Measurements from ENCODE around the gene TSPO2. TPM values are rescaled to one million over a fixed set of nuclear protein-coding genes. Genes with fewer than 3 reads are reported as not detected.

TSPO2 gene
- total and polyA plus RNA-seq, 2 donors (not counting 1 experiment from before 2014, with no cell fraction given): not detected

DNA sequence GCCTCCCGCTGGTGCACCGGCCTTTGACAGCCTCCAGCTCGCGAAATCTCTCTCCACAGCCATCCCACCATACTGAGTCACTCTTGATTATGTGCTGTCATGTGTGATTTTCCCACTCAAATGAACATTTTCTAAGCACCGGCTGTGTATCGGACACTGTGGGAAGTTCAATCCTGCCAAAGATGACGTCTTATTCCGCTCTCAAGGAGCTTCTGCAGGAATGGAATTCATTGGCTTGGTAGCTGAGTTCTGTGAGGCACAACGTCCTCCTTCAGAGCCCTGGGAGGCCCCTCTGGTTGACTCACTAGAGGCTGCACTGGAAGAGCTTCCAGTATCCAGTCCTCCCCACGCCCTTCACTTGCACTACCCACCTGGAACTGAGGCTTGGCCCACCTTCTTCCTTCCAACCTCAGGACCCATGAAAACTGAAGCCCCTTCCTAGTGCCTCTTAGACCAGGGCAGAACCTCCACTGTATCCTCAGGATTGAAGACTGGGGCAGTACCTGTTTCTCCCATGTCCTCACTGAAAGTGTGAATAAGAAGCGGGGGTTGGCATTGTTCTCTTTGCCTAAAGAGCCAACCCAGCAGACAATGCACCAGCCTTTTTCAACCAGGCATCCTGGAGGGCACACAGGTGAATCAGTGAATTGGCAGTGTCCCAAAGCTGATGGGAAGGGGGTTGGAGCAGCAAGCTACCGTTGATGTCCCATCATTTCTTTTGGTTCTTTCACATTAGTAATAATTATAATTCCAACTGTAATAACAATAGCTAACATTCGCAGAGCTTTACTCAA, 5.0 kb upstream of the TSPO2 start:
- H2AFZ ChIP-seq (ENCODE audit: low read length): no peak overlapping the region
- no peak overlapping the region for H3K27ac ChIP-seq (ENCODE audit: insufficient read depth, low read length)
- H3K27me3 ChIP-seq (ENCODE audit: control insufficient read depth, insufficient read depth, low read length): no peaks in the 10 kb centered on the region
- no peak for TF ChIP-seq EZH2 (IDR thresholded peaks at IDR 0.05; ENCODE audit: low read length, missing control alignments)
- TF ChIP-seq CTCF (conservative IDR thresholded peaks at IDR 0.05 in 1 of 2, IDR thresholded peaks at IDR 0.05 in 1 of 2; ENCODE audit: low read depth in 1 of 2, low read length in 2 of 2): no peak
- H3K36me3 ChIP-seq (ENCODE audit: control insufficient read depth, insufficient read depth, low read length): no peaks in the 10 kb centered on the region
- no peaks in the 10 kb centered on the region for H3K4me1 ChIP-seq (ENCODE audit: control insufficient read depth, extremely low read depth, insufficient read depth, low read length)
- H4K20me1 ChIP-seq (ENCODE audit: control insufficient read depth, extremely low read depth, insufficient read depth, low read length): no peaks in the 10 kb centered on the region
- no peak overlapping the region for H3K9ac ChIP-seq (ENCODE audit: insufficient read depth, low read length)
- H3K4me2 ChIP-seq (ENCODE audit: extremely low read depth, insufficient read depth, low read length): no peak overlapping the region
- H3K9me3 ChIP-seq (ENCODE audit: control insufficient read depth, insufficient read depth, low read depth, low read length): no peaks in the 10 kb centered on the region
- peak in 1 of 2 donors; percentile 32 for DNase-seq (ENCODE audit: low read depth in 2 of 2)
- H3K79me2 ChIP-seq (ENCODE audit: control insufficient read depth, insufficient read depth, low read length): no peaks in the 10 kb centered on the region
- no peak overlapping the region for H3K4me3 ChIP-seq (replicated peaks in 1 of 4; ENCODE audit: control extremely low read depth in 1 of 4, insufficient read depth in 1 of 4, low read depth in 3 of 4, low read length in 4 of 4)

GRCh38 chr6:41038205-41038604, 4.1 kb upstream of the TSPO2 start:
- Histone ChIP-seq H4K20me1 (ENCODE audit: control insufficient read depth, extremely low read depth, insufficient read depth, low read length) (no peaks in the 10 kb centered on the region), H3K27me3 (ENCODE audit: control insufficient read depth, insufficient read depth, low read length) (no peaks in the 10 kb centered on the region), H3K36me3 (ENCODE audit: control insufficient read depth, insufficient read depth, low read length) (no peaks in the 10 kb centered on the region), H3K4me3 (replicated peaks in 1 of 4; ENCODE audit: control extremely low read depth in 1 of 4, insufficient read depth in 1 of 4, low read depth in 3 of 4, low read length in 4 of 4) (no peak overlapping the region), H2AFZ (ENCODE audit: low read length) (no peak overlapping the region), H3K4me1 (ENCODE audit: control insufficient read depth, extremely low read depth, insufficient read depth, low read length) (no peaks in the 10 kb centered on the region), H3K9me3 (ENCODE audit: control insufficient read depth, insufficient read depth, low read depth, low read length) (no peaks in the 10 kb centered on the region), H3K79me2 (ENCODE audit: control insufficient read depth, insufficient read depth, low read length) (no peaks in the 10 kb centered on the region), H3K9ac (ENCODE audit: insufficient read depth, low read length) (no peak overlapping the region), H3K27ac (ENCODE audit: insufficient read depth, low read length) (no peak overlapping the region), H3K4me2 (ENCODE audit: extremely low read depth, insufficient read depth, low read length) (no peak overlapping the region)
- TF ChIP-seq CTCF (conservative IDR thresholded peaks at IDR 0.05 in 1 of 2, IDR thresholded peaks at IDR 0.05 in 1 of 2; ENCODE audit: low read depth in 1 of 2, low read length in 2 of 2) (no peak), EZH2 (IDR thresholded peaks at IDR 0.05; ENCODE audit: low read length, missing control alignments) (no peak)
- DNase-seq (ENCODE audit: low read depth in 2 of 2): no peak

DNA sequence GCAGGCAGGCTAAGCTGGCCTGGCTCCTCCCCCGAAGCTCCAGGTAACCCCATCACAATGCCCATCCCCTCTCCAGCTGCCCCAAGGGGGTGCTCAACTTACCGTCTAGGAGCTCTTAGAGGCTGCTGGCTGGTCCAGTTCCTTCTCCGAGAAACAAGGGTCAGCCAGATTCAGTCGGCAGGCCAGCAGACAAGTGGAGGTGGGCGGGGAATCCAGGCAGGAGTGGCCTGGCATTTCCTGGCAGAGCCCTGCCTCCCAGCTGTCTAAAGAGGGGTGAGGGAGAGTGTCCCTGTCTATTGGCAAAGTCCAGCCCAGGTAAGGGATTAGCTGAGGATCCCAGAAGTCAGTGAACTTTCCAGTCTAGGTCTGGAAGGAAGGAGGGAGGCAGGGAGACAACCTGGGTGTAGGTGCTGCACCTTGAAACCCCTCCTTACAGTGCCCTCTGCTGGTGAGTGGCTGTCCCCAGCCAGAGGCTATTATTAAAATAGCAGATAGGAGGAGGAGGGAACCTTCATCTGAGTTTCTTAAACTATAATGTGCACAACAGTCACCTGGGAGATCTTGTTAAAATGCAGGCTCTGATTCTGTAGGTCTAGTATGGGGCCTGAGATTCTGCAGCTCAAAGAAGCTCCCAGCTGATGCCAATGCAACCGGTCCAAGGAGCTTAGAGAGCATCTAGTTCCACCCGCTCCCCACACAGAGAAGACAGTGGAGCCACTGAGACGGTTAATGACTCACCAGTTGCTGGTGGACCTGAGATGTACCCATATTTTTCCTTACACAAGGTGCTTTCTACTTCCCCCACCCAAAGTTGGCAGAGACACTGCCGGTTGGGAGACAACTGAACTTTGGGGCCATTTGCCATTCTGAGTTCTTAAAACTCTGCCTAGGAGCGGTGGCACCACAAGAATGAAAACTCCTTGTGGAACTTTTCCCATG, 2.9 kb upstream of the TSPO2 start, which contains the start of gene UNC5CL:
TSS of gene UNC5CL (minus strand) at position 162 of the 939 bp plus-strand sequence. CDS start 4,147 bp downstream, outside the sequence.
- no peaks in the 10 kb centered on the region for H3K9me3 ChIP-seq (ENCODE audit: control insufficient read depth, insufficient read depth, low read depth, low read length)
- no peak within 1 kb of the TSS for H3K4me2 ChIP-seq (ENCODE audit: extremely low read depth, insufficient read depth, low read length)
- peak in 1 of 2 donors; percentile 15 for DNase-seq (ENCODE audit: low read depth in 2 of 2)
- H4K20me1 ChIP-seq (ENCODE audit: control insufficient read depth, extremely low read depth, insufficient read depth, low read length): no peaks in the 10 kb centered on the region
- H3K4me1 ChIP-seq (ENCODE audit: control insufficient read depth, extremely low read depth, insufficient read depth, low read length): no peaks in the 10 kb centered on the region
- H3K27ac ChIP-seq (ENCODE audit: insufficient read depth, low read length): no peak within 1 kb of the TSS
- TF ChIP-seq CTCF (conservative IDR thresholded peaks at IDR 0.05 in 1 of 2, IDR thresholded peaks at IDR 0.05 in 1 of 2; ENCODE audit: low read depth in 1 of 2, low read length in 2 of 2) (peak; percentile 57 to 75), EZH2 (IDR thresholded peaks at IDR 0.05; ENCODE audit: low read length, missing control alignments) (no peak)
- H2AFZ ChIP-seq (ENCODE audit: low read length): no peak within 1 kb of the TSS
- no peaks in the 10 kb centered on the region for H3K36me3 ChIP-seq (ENCODE audit: control insufficient read depth, insufficient read depth, low read length)
- H3K4me3 ChIP-seq (replicated peaks in 1 of 4; ENCODE audit: control extremely low read depth in 1 of 4, insufficient read depth in 1 of 4, low read depth in 3 of 4, low read length in 4 of 4): no peak within 1 kb of the TSS
- no peaks in the 10 kb centered on the region for H3K79me2 ChIP-seq (ENCODE audit: control insufficient read depth, insufficient read depth, low read length)
- H3K9ac ChIP-seq (ENCODE audit: insufficient read depth, low read length): no peak within 1 kb of the TSS
- H3K27me3 ChIP-seq (ENCODE audit: control insufficient read depth, insufficient read depth, low read length): no peaks in the 10 kb centered on the region
